Caki2 (cell line): ENCODE data around the gene CCIN. TPM values are rescaled to one million over a fixed set of nuclear protein-coding genes. Genes with fewer than 3 reads are reported as not detected.
"Not testable (repeated sequence)": the region's sequence is repeated elsewhere in the genome, so short reads cannot be mapped to it uniquely, and the experiment has no call there.

Experiments
- DNase-seq: peaks from one replicate; pipeline ENCODE4 v3.0.0-alpha.2; 2015; ENCODE audit warnings: low read depth
- in situ Hi-C: cut with HindIII; loops from 2 replicates; pipeline ENCODE4 v1.10.0; 2016; ENCODE audit warnings: low sequenced_read_pairs, low pct_unique_long_range_greater_than_20kb, mixed read lengths
- total RNA-seq: library from RNA; depleted of rRNA; stranded (reverse); fragments of >200 nt; shearing (Covaris generic); gene quantifications from 2 replicates; pipeline ENCODE4 v1.2.3, GENCODE V29; 2014; ENCODE audit warnings: low replicate concordance

CCIN gene
- total RNA-seq, 1 experiment from 2014 or later: not detected

GRCh38 chr9:36174271-36174670 lies 5.1 kb downstream of the CCIN start:
- DNase-seq: no peak
- in situ Hi-C loops: no loop called here

GRCh38 chr9:36174731-36175130 lies 5.5 kb downstream of the CCIN start:
- in situ Hi-C loops: no loop called here
- DNase-seq: no peak

GRCh38 chr9:36175209-36175608 lies 6.0 kb downstream of the CCIN start:
- DNase-seq, in situ Hi-C loops: not testable (repeated sequence)

GRCh38 chr9:36176496-36176895 lies 7.3 kb downstream of the CCIN start:
- in situ Hi-C loops: not testable (repeated sequence)

DNA sequence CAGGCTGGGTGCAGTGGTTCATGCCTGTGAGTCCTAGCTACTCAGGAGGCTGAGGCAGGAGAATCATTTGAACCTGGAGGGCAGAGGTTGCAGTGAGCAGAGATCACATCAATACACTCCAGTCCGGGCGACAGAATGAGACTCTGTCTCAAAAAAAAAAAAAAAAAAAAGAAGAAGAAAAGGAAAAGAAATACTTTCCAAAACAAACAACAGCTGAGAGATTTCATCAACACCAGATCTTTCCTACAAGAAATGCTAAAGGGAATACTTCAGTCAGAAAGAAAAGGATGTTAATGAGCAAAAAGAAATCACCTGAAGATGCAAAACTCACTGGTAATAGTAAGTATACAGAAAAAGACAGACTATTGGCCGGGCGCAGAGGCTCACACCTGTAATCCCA lies 8.4 kb downstream of the CCIN start:
- no peak for DNase-seq
- in situ Hi-C loops: no loop called here

More at GRCh38 chr9:36176496-36176895, 7.3 kb downstream of the CCIN start:
- not testable (repeated sequence) for DNase-seq

- in situ Hi-C loops, DNase-seq: not testable (repeated sequence)
Observed at GRCh38 chr9:36180243-36180642, 11.1 kb downstream of the CCIN start.

GRCh38 chr9:36187414-36187813 lies 18.2 kb downstream of the CCIN start:
- DNase-seq: peak; percentile 20
- in situ Hi-C loops: no loop called here

- in situ Hi-C loops: no loop called here
- DNase-seq: no peak
Observed at GRCh38 chr9:36188212-36188611, 19.0 kb downstream of the CCIN start.

GRCh38 chr9:36189976-36190375 lies 20.8 kb downstream of the CCIN start:
- in situ Hi-C loops: no loop called here
- peak; percentile 21 for DNase-seq

- DNase-seq: peak; percentile 98
- in situ Hi-C loops: no loop called here
Observed at GRCh38 chr9:36190388-36191289, 21.5 kb downstream of the CCIN start, which contains the start of gene CLTA. Gene CLTA, plus strand, starts transcription at chr9:36190921. Its CDS starts 136 bp downstream, at chr9:36191057.

- in situ Hi-C loops: no loop called here
- DNase-seq: no peak
Observed at GRCh38 chr9:36191290-36191645, 22.1 kb downstream of the CCIN start.

GRCh38 chr9:36191686-36192085 lies 22.5 kb downstream of the CCIN start:
- no peak for DNase-seq
- in situ Hi-C loops: no loop called here

- in situ Hi-C loops: no loop called here
- DNase-seq: no peak
Observed at GRCh38 chr9:36192196-36192595, 23.0 kb downstream of the CCIN start.

GRCh38 chr9:36193023-36193422 lies 23.8 kb downstream of the CCIN start:
- in situ Hi-C loops: no loop called here
- no peak for DNase-seq

GRCh38 chr9:36194326-36195000 lies 25.3 kb downstream of the CCIN start:
- no peak for DNase-seq

DNA sequence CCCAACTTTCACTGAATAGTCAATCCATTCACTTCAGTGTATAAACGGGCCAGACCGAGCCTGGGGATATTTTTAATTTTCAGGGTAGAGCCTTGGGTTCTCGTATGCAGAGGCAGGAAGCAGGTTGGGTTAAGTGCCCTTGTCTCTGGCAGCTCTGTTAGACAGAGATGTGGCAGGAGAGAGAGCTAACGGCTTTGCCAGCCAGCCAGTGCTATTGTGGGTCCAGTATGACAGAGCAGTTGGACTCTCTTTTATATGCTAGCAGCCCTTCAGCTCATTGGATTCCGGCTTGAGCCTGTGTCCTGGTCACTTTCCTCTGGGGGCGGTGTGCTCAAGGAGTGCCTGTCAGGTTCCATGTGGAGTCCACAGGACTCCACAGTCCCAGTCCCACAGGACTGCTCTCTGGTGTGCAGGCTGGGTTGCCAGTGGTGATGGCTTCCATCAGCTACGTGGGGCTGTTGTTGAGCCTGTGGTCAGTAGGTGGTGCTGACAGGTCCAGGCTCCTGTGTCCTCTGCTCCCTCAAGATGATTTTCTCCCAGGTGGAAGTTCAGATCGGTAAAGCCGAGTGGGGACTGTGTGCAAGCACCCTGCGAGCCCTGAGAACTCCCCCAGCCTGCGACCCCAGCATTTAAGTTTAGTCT lies 35.8 kb downstream of the CCIN start:
- in situ Hi-C loops: no loop called here
- DNase-seq: no peak

More at GRCh38 chr9:36194326-36195000, 25.3 kb downstream of the CCIN start:
- in situ Hi-C loops: no loop called here

- no peak for DNase-seq
- in situ Hi-C loops: no loop called here
Observed at GRCh38 chr9:36207016-36207415, 37.8 kb downstream of the CCIN start.

- DNase-seq: no peak
- in situ Hi-C loops: no loop called here
Observed at GRCh38 chr9:36207546-36208012, 38.4 kb downstream of the CCIN start.
